Lung (tissue), 12 donors: Measurements from ENCODE around the gene FILIP1L. TPM values are rescaled to one million over a fixed set of nuclear protein-coding genes. Genes with fewer than 3 reads are reported as not detected.

Experiments
- ATAC-seq: fragments of 200-7000 bp; cut with Tn5 transposase; one replicate; pipeline ENCODE4 v1.9.1; 2020; ENCODE audit warnings: moderate number of reproducible peaks; ENCODE audit not compliant: insufficient read depth, low FRiP score
- DNase-seq, 3 donors: peaks; one replicate each; pipeline ENCODE4 v3.0.0-alpha.2; 2013 to 2017
- H3K27ac ChIP-seq, 2 donors: one replicate each; pipeline ENCODE4 v1.5.1; 2013; ENCODE audit warnings: mild to moderate bottlenecking in 2 of 2, moderate library complexity in 2 of 2, control low read depth in 1 of 2, inconsistent platforms in 1 of 2, low read depth in 1 of 2, low read length in 1 of 2
- H3K27me3 ChIP-seq, 3 donors: one replicate each; pipeline ENCODE4 v1.5.1; 2013; ENCODE audit warnings: low read length in 2 of 3; ENCODE audit not compliant: control insufficient read depth in 3 of 3, insufficient read depth in 3 of 3
- H3K36me3 ChIP-seq, 4 donors: one replicate each; pipeline ENCODE4 v1.5.1; 2013; ENCODE audit warnings: low read length in 4 of 4, mild to moderate bottlenecking in 1 of 4, moderate library complexity in 1 of 4; ENCODE audit not compliant: control insufficient read depth in 4 of 4, insufficient read depth in 4 of 4
- H3K4me1 ChIP-seq, 5 donors: one replicate each; pipeline ENCODE4 v1.5.1; 2013; ENCODE audit warnings: low read length in 5 of 5, mild to moderate bottlenecking in 2 of 5, moderate library complexity in 1 of 5; ENCODE audit not compliant: control insufficient read depth in 5 of 5, insufficient read depth in 5 of 5
- H3K4me3 ChIP-seq: one replicate; pipeline ENCODE4 v1.5.1; 2013; ENCODE audit warnings: mild to moderate bottlenecking, control low read depth, moderate library complexity
- H3K9ac ChIP-seq, 2 donors: one replicate each; pipeline ENCODE4 v1.5.1; 2013; ENCODE audit warnings: low read length in 2 of 2, control low read depth in 1 of 2; ENCODE audit not compliant: insufficient read depth in 1 of 2
- H3K9me3 ChIP-seq, 4 donors: one replicate each; pipeline ENCODE4 v1.5.1; 2013; ENCODE audit warnings: low read length in 3 of 4, mild to moderate bottlenecking in 1 of 4, moderate library complexity in 1 of 4; ENCODE audit not compliant: control insufficient read depth in 4 of 4, insufficient read depth in 3 of 4
- CTCF ChIP-seq: IDR thresholded peaks from 2 replicates; pipeline ENCODE4 v1.5.1; 2012; ENCODE audit warnings: mild to moderate bottlenecking; ENCODE audit errors: control extremely low read depth, extremely low read depth
- WGBS, 2 donors: extraction: QIAGEN DNeasy Blood & Tissue Kit; methylation state at CpG; one replicate each; pipeline ENCODE4 v1.1.7; 2013; 5-methylcytosine and 5-hydroxymethylcytosine counted together
- polyA plus RNA-seq, 2 donors: library from polyadenylated mRNA; stranded (reverse); fragments of 200-250 nt; gene quantifications; one replicate each; pipeline ENCODE4 v1.2.1, GENCODE V29; 2013
- total RNA-seq, 2 donors: library from RNA; depleted of rRNA in 1 of 2; stranded (reverse); fragments of >200 nt in 1 of 2; gene quantifications; one replicate each; pipeline ENCODE4 v1.2.1, GENCODE V29; 2014 to 2021
- donor health status: control.
- donor health status: control.
- donor health status: Bipolar disorder and iron deficiency.
- donor health status: healthy.
- donor health status: DM: yes; HTN: yes; CAD: no.

The FILIP1L gene
- total and polyA plus RNA-seq, 4 donors = 8.3 to 27.8 (median 22.5) TPM

- Histone ChIP-seq H3K9me3 (no peaks in the 10 kb centered on the region), H3K27me3 (no peaks in the 10 kb centered on the region), H3K36me3 (no peaks in the 10 kb centered on the region), H3K4me3 (no peak overlapping the region), H3K9ac (no peak overlapping the region), H3K27ac (no peak overlapping the region), H3K4me1 (peaks cover 0 to 35% (median 0%) of the 10 kb centered on the region in 5 donors)
- TF ChIP-seq CTCF = no peak
- ATAC-seq (no peak), DNase-seq (no peak)
- 50 to 77% methylated on average over 2 of the region's 2 CpGs for WGBS, 2 donors
These were observed 107.6 kb downstream of the FILIP1L start for GRCh38 chr3:100006570-100007271.

- DNase-seq (no peak), ATAC-seq (no peak)
- Histone ChIP-seq H3K9me3 (no peaks in the 10 kb centered on the region), H3K27ac (no peak overlapping the region), H3K9ac (no peak overlapping the region), H3K4me1 (peaks cover 0 to 35% (median 0%) of the 10 kb centered on the region in 5 donors), H3K27me3 (no peaks in the 10 kb centered on the region), H3K36me3 (no peaks in the 10 kb centered on the region), H3K4me3 (no peak overlapping the region)
- 74 to 79% methylated on average over 2 of the region's 2 CpGs for WGBS, 2 donors
- no peak for TF ChIP-seq CTCF
These were observed 108.5 kb downstream of the FILIP1L start for GRCh38 chr3:100005665-100006393.

GRCh38 chr3:100004931-100005330, 109.4 kb downstream of the FILIP1L start:
- Histone ChIP-seq H3K4me3 (no peak overlapping the region), H3K4me1 (peaks cover 0 to 35% (median 0%) of the 10 kb centered on the region in 5 donors), H3K27me3 (no peaks in the 10 kb centered on the region), H3K9me3 (no peaks in the 10 kb centered on the region), H3K9ac (no peak overlapping the region), H3K36me3 (no peaks in the 10 kb centered on the region), H3K27ac (peak overlapping the region in 1 of 2 donors; percentile 33)
- no peak for TF ChIP-seq CTCF
- DNase-seq (no peak), ATAC-seq (no peak)
- WGBS, 2 donors = 76 to 79% methylated on average over 1 of the region's 1 CpG
